ENCODE results near the gene TNFRSF19.

TNFRSF19 gene

GRCh38 chr13:23605831-23606230 lies 35.6 kb downstream of the TNFRSF19 start:
- DNase-seq (ENCODE audit: low spot score) = no peak
- Mint-ChIP-seq H3K4me3 (no peak overlapping the region), H3K27me3 (ENCODE audit: low read depth) (peaks cover 67% of the 10 kb centered on the region), H3K9me3 (no peaks in the 10 kb centered on the region), H3K36me3 (ENCODE audit: low read depth) (no peaks in the 10 kb centered on the region), H3K4me1 (ENCODE audit: low read depth) (peaks cover 10% of the 10 kb centered on the region), H3K27ac (no peak overlapping the region)

GRCh38 chr13:23608138-23608537 lies 37.9 kb downstream of the TNFRSF19 start:
- no peaks in the 10 kb centered on the region for H3K36me3 Mint-ChIP-seq (ENCODE audit: low read depth)
- no peaks in the 10 kb centered on the region for H3K9me3 Mint-ChIP-seq
- peaks cover 10% of the 10 kb centered on the region for H3K4me1 Mint-ChIP-seq (ENCODE audit: low read depth)
- no peak for DNase-seq (ENCODE audit: low spot score)
- peaks cover 56% of the 10 kb centered on the region for H3K27me3 Mint-ChIP-seq (ENCODE audit: low read depth)
- no peak overlapping the region for H3K4me3 Mint-ChIP-seq
- H3K27ac Mint-ChIP-seq = no peak overlapping the region

GRCh38 chr13:23608701-23609413 lies 38.6 kb downstream of the TNFRSF19 start:
- no peak for DNase-seq (ENCODE audit: low spot score)
- H3K36me3 Mint-ChIP-seq (ENCODE audit: low read depth) = no peaks in the 10 kb centered on the region
- H3K9me3 Mint-ChIP-seq = no peaks in the 10 kb centered on the region
- H3K4me3 Mint-ChIP-seq = peak overlapping the region; percentile 39
- peaks cover 10% of the 10 kb centered on the region for H3K4me1 Mint-ChIP-seq (ENCODE audit: low read depth)
- H3K27ac Mint-ChIP-seq = no peak overlapping the region
- H3K27me3 Mint-ChIP-seq (ENCODE audit: low read depth) = peaks cover 55% of the 10 kb centered on the region

- no peak for DNase-seq (ENCODE audit: low spot score)
- Mint-ChIP-seq H3K36me3 (ENCODE audit: low read depth) (no peaks in the 10 kb centered on the region), H3K4me1 (ENCODE audit: low read depth) (peaks cover 10% of the 10 kb centered on the region), H3K27me3 (ENCODE audit: low read depth) (peaks cover 53% of the 10 kb centered on the region), H3K4me3 (peak overlapping the region; percentile 39), H3K9me3 (no peaks in the 10 kb centered on the region), H3K27ac (no peak overlapping the region)
Measured at GRCh38 chr13:23609414-23609760, 39.2 kb downstream of the TNFRSF19 start.

GRCh38 chr13:23609874-23610576 lies 39.8 kb downstream of the TNFRSF19 start:
- Mint-ChIP-seq H3K4me1 (ENCODE audit: low read depth) (peaks cover 10% of the 10 kb centered on the region), H3K27ac (no peak overlapping the region), H3K36me3 (ENCODE audit: low read depth) (no peaks in the 10 kb centered on the region), H3K9me3 (no peaks in the 10 kb centered on the region), H3K27me3 (ENCODE audit: low read depth) (peaks cover 52% of the 10 kb centered on the region), H3K4me3 (peak overlapping the region; percentile 39)
- no peak for DNase-seq (ENCODE audit: low spot score)

- H3K27ac Mint-ChIP-seq = no peak overlapping the region
- DNase-seq (ENCODE audit: low spot score) = no peak
- H3K4me3 Mint-ChIP-seq = no peak overlapping the region
- H3K4me1 Mint-ChIP-seq (ENCODE audit: low read depth) = peaks cover 10% of the 10 kb centered on the region
- peaks cover 44% of the 10 kb centered on the region for H3K27me3 Mint-ChIP-seq (ENCODE audit: low read depth)
- H3K9me3 Mint-ChIP-seq = no peaks in the 10 kb centered on the region
- no peaks in the 10 kb centered on the region for H3K36me3 Mint-ChIP-seq (ENCODE audit: low read depth)
Measured at GRCh38 chr13:23610966-23611491, 40.8 kb downstream of the TNFRSF19 start.

- H3K27ac Mint-ChIP-seq = no peak overlapping the region
- DNase-seq (ENCODE audit: low spot score) = no peak
- peaks cover 10% of the 10 kb centered on the region for H3K4me1 Mint-ChIP-seq (ENCODE audit: low read depth)
- H3K4me3 Mint-ChIP-seq = no peak overlapping the region
- no peaks in the 10 kb centered on the region for H3K9me3 Mint-ChIP-seq
- H3K36me3 Mint-ChIP-seq (ENCODE audit: low read depth) = no peaks in the 10 kb centered on the region
- H3K27me3 Mint-ChIP-seq (ENCODE audit: low read depth) = peaks cover 48% of the 10 kb centered on the region
Measured at GRCh38 chr13:23612182-23612581, 42.0 kb downstream of the TNFRSF19 start.

GRCh38 chr13:23612731-23613130 lies 42.5 kb downstream of the TNFRSF19 start:
- Mint-ChIP-seq H3K4me1 (ENCODE audit: low read depth) (peaks cover 10% of the 10 kb centered on the region), H3K36me3 (ENCODE audit: low read depth) (no peaks in the 10 kb centered on the region), H3K27ac (no peak overlapping the region), H3K9me3 (no peaks in the 10 kb centered on the region), H3K4me3 (no peak overlapping the region), H3K27me3 (ENCODE audit: low read depth) (peaks cover 49% of the 10 kb centered on the region)
- no peak for DNase-seq (ENCODE audit: low spot score)

- no peaks in the 10 kb centered on the region for H3K9me3 Mint-ChIP-seq
Measured at GRCh38 chr13:23613596-23613995, 43.4 kb downstream of the TNFRSF19 start.

GRCh38 chr13:23615395-23616081 lies 45.3 kb downstream of the TNFRSF19 start:
- no peaks in the 10 kb centered on the region for H3K4me1 Mint-ChIP-seq (ENCODE audit: low read depth)
- H3K27me3 Mint-ChIP-seq (ENCODE audit: low read depth) = peaks cover 37% of the 10 kb centered on the region
- no peaks in the 10 kb centered on the region for H3K36me3 Mint-ChIP-seq (ENCODE audit: low read depth)
- no peak overlapping the region for H3K4me3 Mint-ChIP-seq
- H3K9me3 Mint-ChIP-seq = no peaks in the 10 kb centered on the region
- no peak overlapping the region for H3K27ac Mint-ChIP-seq
- no peak for DNase-seq (ENCODE audit: low spot score)

More at GRCh38 chr13:23613596-23613995, 43.4 kb downstream of the TNFRSF19 start:
- Mint-ChIP-seq H3K27ac (no peak overlapping the region), H3K4me3 (no peak overlapping the region), H3K4me1 (ENCODE audit: low read depth) (peaks cover 10% of the 10 kb centered on the region), H3K36me3 (ENCODE audit: low read depth) (no peaks in the 10 kb centered on the region), H3K27me3 (ENCODE audit: low read depth) (peaks cover 42% of the 10 kb centered on the region)
- DNase-seq (ENCODE audit: low spot score) = no peak

GRCh38 chr13:23616228-23616627 lies 46.0 kb downstream of the TNFRSF19 start:
- DNase-seq (ENCODE audit: low spot score) = no peak
- H3K4me1 Mint-ChIP-seq (ENCODE audit: low read depth) = no peaks in the 10 kb centered on the region
- no peaks in the 10 kb centered on the region for H3K36me3 Mint-ChIP-seq (ENCODE audit: low read depth)
- H3K27me3 Mint-ChIP-seq (ENCODE audit: low read depth) = peaks cover 35% of the 10 kb centered on the region
- H3K27ac Mint-ChIP-seq = no peak overlapping the region
- no peak overlapping the region for H3K4me3 Mint-ChIP-seq
- H3K9me3 Mint-ChIP-seq = no peaks in the 10 kb centered on the region

- no peak overlapping the region for H3K4me3 Mint-ChIP-seq
- H3K36me3 Mint-ChIP-seq (ENCODE audit: low read depth) = no peaks in the 10 kb centered on the region
- no peak overlapping the region for H3K27ac Mint-ChIP-seq
- no peaks in the 10 kb centered on the region for H3K9me3 Mint-ChIP-seq
- H3K4me1 Mint-ChIP-seq (ENCODE audit: low read depth) = no peaks in the 10 kb centered on the region
- peaks cover 28% of the 10 kb centered on the region for H3K27me3 Mint-ChIP-seq (ENCODE audit: low read depth)
- DNase-seq (ENCODE audit: low spot score) = no peak
Measured at GRCh38 chr13:23617551-23618024, 47.4 kb downstream of the TNFRSF19 start.

GRCh38 chr13:23618341-23618740 lies 48.1 kb downstream of the TNFRSF19 start:
- Mint-ChIP-seq H3K27ac (no peak overlapping the region), H3K9me3 (no peaks in the 10 kb centered on the region), H3K27me3 (ENCODE audit: low read depth) (peaks cover 27% of the 10 kb centered on the region), H3K4me3 (no peak overlapping the region), H3K4me1 (ENCODE audit: low read depth) (no peaks in the 10 kb centered on the region), H3K36me3 (ENCODE audit: low read depth) (no peaks in the 10 kb centered on the region)
- no peak for DNase-seq (ENCODE audit: low spot score)

All from T-helper 2 cell treated with Interferon-gamma antibody and Interleukin-4, amounts not matched to agents 5 μg/mL and 100 μg/mL, for 36 hours (primary cell).